Upper lobe of left lung (tissue), 4 donors: ENCODE measurements around the gene NCCRP1.

Source experiments
- EP300 ChIP-seq, 4 donors: sonication (generic); formaldehyde crosslinking; IDR thresholded peaks; one replicate each; pipeline ENCODE4 v1.5.1; 2017; ENCODE audit warnings: antibody characterized with exemption in 4 of 4, control low read depth in 2 of 4
- POLR2A ChIP-seq, 4 donors: fragments of 450-650 bp; IDR thresholded peaks; one replicate each; pipeline ENCODE4 v1.5.1; 2016 to 2017; ENCODE audit warnings: antibody characterized with exemption in 4 of 4, mild to moderate bottlenecking in 2 of 4
- TF ChIP-seq, protein P1 (sequence below), 6 experiments: fragments of 450-650 bp in 4 of 6; fragments of 200-600 bp in 2 of 6; sonication (generic) in 2 of 6; IDR thresholded peaks; one replicate each; pipeline ENCODE4 v1.5.1; 2016 to 2019; ENCODE audit warnings: antibody characterized with exemption in 6 of 6

DNA sequence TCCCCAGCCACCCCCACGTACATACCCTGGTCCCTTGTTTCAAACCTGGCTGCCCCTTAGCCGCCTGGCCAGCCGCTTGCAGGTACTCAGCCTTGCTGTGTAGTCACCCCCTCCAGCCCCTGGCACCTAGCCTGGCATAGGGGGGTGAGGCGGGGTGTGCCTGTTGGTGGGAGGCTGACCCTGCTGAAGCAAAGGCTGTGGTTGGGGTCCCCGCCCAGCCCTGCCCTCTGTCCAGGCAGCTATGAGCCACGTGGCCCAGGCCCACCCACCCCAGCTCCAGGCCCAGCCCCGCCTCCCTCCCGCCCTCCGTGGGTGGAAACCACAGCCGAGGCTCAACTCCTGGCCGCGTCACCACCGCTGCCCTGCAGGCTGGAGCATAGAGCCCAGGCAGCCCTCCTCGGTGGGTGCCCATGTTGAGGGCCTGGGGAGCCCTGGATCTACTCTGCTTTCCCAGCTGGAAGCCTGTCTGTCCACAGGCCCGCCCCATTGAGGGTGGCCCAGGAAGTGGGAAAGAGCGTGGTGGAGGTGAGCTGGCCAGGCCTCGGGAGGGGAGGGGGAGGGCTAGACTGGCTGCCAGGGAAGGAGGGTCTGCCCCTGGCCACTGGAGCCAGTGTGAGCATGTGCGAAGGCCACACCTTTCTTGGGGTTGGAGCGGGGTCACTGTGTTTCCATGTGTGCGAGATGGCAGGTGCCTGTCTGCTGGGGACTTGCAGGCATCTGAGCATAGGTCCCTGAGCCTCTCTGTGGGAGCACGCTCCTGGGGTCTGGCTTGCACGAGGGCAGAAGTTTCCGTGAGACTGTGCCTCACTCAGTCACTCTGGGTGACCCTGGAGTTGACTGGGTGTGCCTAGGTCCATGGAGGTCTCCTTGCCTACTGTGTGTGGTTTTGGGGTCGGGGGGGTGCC is 40.2 kb upstream of the NCCRP1 start:
- TF ChIP-seq, protein P1, sequence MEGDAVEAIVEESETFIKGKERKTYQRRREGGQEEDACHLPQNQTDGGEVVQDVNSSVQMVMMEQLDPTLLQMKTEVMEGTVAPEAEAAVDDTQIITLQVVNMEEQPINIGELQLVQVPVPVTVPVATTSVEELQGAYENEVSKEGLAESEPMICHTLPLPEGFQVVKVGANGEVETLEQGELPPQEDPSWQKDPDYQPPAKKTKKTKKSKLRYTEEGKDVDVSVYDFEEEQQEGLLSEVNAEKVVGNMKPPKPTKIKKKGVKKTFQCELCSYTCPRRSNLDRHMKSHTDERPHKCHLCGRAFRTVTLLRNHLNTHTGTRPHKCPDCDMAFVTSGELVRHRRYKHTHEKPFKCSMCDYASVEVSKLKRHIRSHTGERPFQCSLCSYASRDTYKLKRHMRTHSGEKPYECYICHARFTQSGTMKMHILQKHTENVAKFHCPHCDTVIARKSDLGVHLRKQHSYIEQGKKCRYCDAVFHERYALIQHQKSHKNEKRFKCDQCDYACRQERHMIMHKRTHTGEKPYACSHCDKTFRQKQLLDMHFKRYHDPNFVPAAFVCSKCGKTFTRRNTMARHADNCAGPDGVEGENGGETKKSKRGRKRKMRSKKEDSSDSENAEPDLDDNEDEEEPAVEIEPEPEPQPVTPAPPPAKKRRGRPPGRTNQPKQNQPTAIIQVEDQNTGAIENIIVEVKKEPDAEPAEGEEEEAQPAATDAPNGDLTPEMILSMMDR (IDR thresholded peaks at IDR 0.05) = no peak
- TF ChIP-seq POLR2A (IDR thresholded peaks at IDR 0.05) (no peak), EP300 (IDR thresholded peaks at IDR 0.05) (no peak)
